Measurements from ENCODE around the gene OR1L6. TPM values are rescaled to one million over a fixed set of nuclear protein-coding genes. Genes with fewer than 3 reads are reported as not detected.

Gene OR1L6
- not detected for total RNA-seq

- intact Hi-C loops (cut with DNase I): no loop called here
- Histone ChIP-seq H3K4me3 (no peak within 1 kb of the TSS), H3K9me3 (peaks cover 0 to 12% of the 10 kb centered on the region in 2 donors), H3K27me3 (no peaks in the 10 kb centered on the region), H3K36me3 (no peaks in the 10 kb centered on the region), H3K4me1 (no peaks in the 10 kb centered on the region), H3K27ac (no peak within 1 kb of the TSS)
- TF ChIP-seq CTCF (IDR thresholded peaks at IDR 0.05): no peak
- DNase-seq (ENCODE audit: low spot score in 2 of 2): no peak
Observed at GRCh38 chr9:122742003-122742402, at the start of gene OR1L6. Gene OR1L6, plus strand, starts transcription at chr9:122742303. Its CDS starts 7,545 bp downstream, at chr9:122749848.

GRCh38 chr9:122695696-122696095 lies 46.4 kb upstream of the OR1L6 start:
- no peak for DNase-seq (ENCODE audit: low spot score in 2 of 2)
- no peak for TF ChIP-seq CTCF (IDR thresholded peaks at IDR 0.05)
- Histone ChIP-seq H3K27me3 (no peaks in the 10 kb centered on the region), H3K27ac (no peak overlapping the region), H3K4me1 (no peaks in the 10 kb centered on the region), H3K9me3 (peaks cover 0 to 16% of the 10 kb centered on the region in 2 donors), H3K36me3 (no peaks in the 10 kb centered on the region), H3K4me3 (no peak overlapping the region)
- intact Hi-C loops (cut with DNase I): no loop called here

GRCh38 chr9:122718038-122718437 lies 24.1 kb upstream of the OR1L6 start:
- TF ChIP-seq CTCF (IDR thresholded peaks at IDR 0.05): no peak
- Histone ChIP-seq H3K4me3 (no peak overlapping the region), H3K36me3 (no peaks in the 10 kb centered on the region), H3K27ac (no peak overlapping the region), H3K9me3 (peaks cover 4 to 24% of the 10 kb centered on the region in 2 donors), H3K27me3 (no peaks in the 10 kb centered on the region), H3K4me1 (no peaks in the 10 kb centered on the region)
- DNase-seq (ENCODE audit: low spot score in 2 of 2): no peak
- intact Hi-C loops (cut with DNase I): no loop called here

- H3K9me3 ChIP-seq: peaks cover 4 to 27% of the 10 kb centered on the region in 2 donors
- H3K4me3 ChIP-seq: no peak overlapping the region
- no peak for DNase-seq (ENCODE audit: low spot score in 2 of 2)
- H3K27me3 ChIP-seq: no peaks in the 10 kb centered on the region
- no peak overlapping the region for H3K27ac ChIP-seq
- intact Hi-C loops (cut with DNase I): no loop called here
- TF ChIP-seq CTCF (IDR thresholded peaks at IDR 0.05): no peak
- no peaks in the 10 kb centered on the region for H3K4me1 ChIP-seq
- H3K36me3 ChIP-seq: no peaks in the 10 kb centered on the region
Observed at GRCh38 chr9:122719218-122719617, 22.9 kb upstream of the OR1L6 start.

GRCh38 chr9:122723690-122724089 lies 18.4 kb upstream of the OR1L6 start, which contains the start of gene OR1L4:
Gene OR1L4, plus strand, starts transcription at chr9:122723990. Its CDS starts 0 bp downstream, at chr9:122723990.
- intact Hi-C loops (cut with DNase I): no loop called here
- H3K4me1 ChIP-seq: no peaks in the 10 kb centered on the region
- H3K9me3 ChIP-seq: peaks cover 22 to 45% of the 10 kb centered on the region in 2 donors
- no peaks in the 10 kb centered on the region for H3K36me3 ChIP-seq
- no peak within 1 kb of the TSS for H3K27ac ChIP-seq
- H3K4me3 ChIP-seq: no peak within 1 kb of the TSS
- DNase-seq (ENCODE audit: low spot score in 2 of 2): no peak
- no peak for TF ChIP-seq CTCF (IDR thresholded peaks at IDR 0.05)
- H3K27me3 ChIP-seq: no peaks in the 10 kb centered on the region

- Histone ChIP-seq H3K9me3 (peaks cover 0 to 22% of the 10 kb centered on the region in 2 donors), H3K27ac (no peak overlapping the region)
- intact Hi-C loops (cut with DNase I): no loop called here
Observed at GRCh38 chr9:122754825-122755224, 12.7 kb downstream of the OR1L6 start.

More at GRCh38 chr9:122754825-122755224, 12.7 kb downstream of the OR1L6 start:
- Histone ChIP-seq H3K36me3 (no peaks in the 10 kb centered on the region), H3K27me3 (no peaks in the 10 kb centered on the region), H3K4me1 (no peaks in the 10 kb centered on the region), H3K4me3 (no peak overlapping the region)
- DNase-seq (ENCODE audit: low spot score in 2 of 2): no peak
- TF ChIP-seq CTCF (IDR thresholded peaks at IDR 0.05): no peak
